Natural killer cell (primary cell): ENCODE data around the gene FXYD1. TPM values are rescaled to one million over a fixed set of nuclear protein-coding genes. Genes with fewer than 3 reads are reported as not detected.

Experiments used
- ATAC-seq, 3 donors: fragments of 150-1000 bp in 2 of 3; fragments of 200-7000 bp in 1 of 3; cut with Tn5 transposase; 1 replicate in 1 of 3; 2 replicates in 2 of 3; pipeline ENCODE4 v1.10.0; 2021; ENCODE audit warnings: mild to moderate bottlenecking in 2 of 3, moderate library complexity in 2 of 3
- DNase-seq, 2 donors: peaks; one replicate each; pipeline versions ENCODE4 v3.0.0 to v3.0.0-alpha.2; 2013 to 2021; ENCODE audit warnings: mixed read lengths in 1 of 2
- H3K27ac ChIP-seq: one replicate; pipeline ENCODE4 v1.5.1; 2013; ENCODE audit warnings: mild to moderate bottlenecking, low read length
- H3K27me3 ChIP-seq: one replicate; pipeline ENCODE4 v1.6.1; 2013; ENCODE audit warnings: low read length; ENCODE audit not compliant: control insufficient read depth, insufficient read depth
- H3K36me3 ChIP-seq: one replicate; pipeline ENCODE4 v1.6.1; 2013; ENCODE audit warnings: low read length; ENCODE audit not compliant: control insufficient read depth, insufficient read depth
- H3K4me1 ChIP-seq: one replicate; pipeline ENCODE4 v1.6.1; 2013; ENCODE audit warnings: low read length; ENCODE audit not compliant: control insufficient read depth, insufficient read depth
- H3K4me3 ChIP-seq: one replicate; pipeline ENCODE4 v1.5.1; 2013; ENCODE audit warnings: low read length
- H3K9me3 ChIP-seq: one replicate; pipeline ENCODE4 v1.6.1; 2013; ENCODE audit warnings: low read length; ENCODE audit not compliant: control insufficient read depth, insufficient read depth
- H3K27ac Mint-ChIP-seq, 2 donors: one replicate each; pipeline ENCODE4 v1.8.0; 2022; ENCODE audit warnings: mild to moderate bottlenecking in 2 of 2, mixed read lengths in 2 of 2, moderate library complexity in 1 of 2
- H3K27me3 Mint-ChIP-seq, 2 donors: one replicate each; pipeline ENCODE4 v1.8.0; 2022; ENCODE audit warnings: low read depth in 2 of 2, mixed read lengths in 2 of 2
- H3K36me3 Mint-ChIP-seq: one replicate; pipeline ENCODE4 v1.8.0; 2022; ENCODE audit warnings: mixed read lengths
- H3K4me1 Mint-ChIP-seq, 2 donors: one replicate each; pipeline ENCODE4 v1.8.0; 2022; ENCODE audit warnings: mixed read lengths in 2 of 2
- H3K4me3 Mint-ChIP-seq: one replicate; pipeline ENCODE4 v1.8.0; 2022; ENCODE audit warnings: mild to moderate bottlenecking, moderate library complexity, mixed read lengths
- H3K9me3 Mint-ChIP-seq, 2 donors: one replicate each; pipeline ENCODE4 v1.8.0; 2022; ENCODE audit warnings: mixed read lengths in 2 of 2
- WGBS: methylation state at CpG from one replicate; pipeline ENCODE4 v1.1.7; 2013; ENCODE audit warnings: missing lambda C conversion rate; ENCODE audit not compliant: insufficient coverage; 5-methylcytosine and 5-hydroxymethylcytosine counted together
- intact Hi-C: fragments of 100-400 bp; cut with micrococcal nuclease; formaldehyde crosslinking; loops from one replicate; pipeline ENCODE4 v1.14.2; 2022
- total RNA-seq, 4 donors: library from RNA; stranded (reverse); fragments of 120-200 nt in 1 of 4; gene quantifications; one replicate each; pipeline versions ENCODE4 v1.2.3 to v1.2.4, GENCODE V29; 2013 to 2022
- TF ChIP-seq, protein P1 (sequence below): fragments of 200-600 bp; IDR thresholded peaks from one replicate; pipeline ENCODE4 v1.8.0; 2022; ENCODE audit warnings: antibody characterized with exemption

FXYD1 gene
- total RNA-seq, 3 donors from 2014 or later (not counting 1 experiment from before 2014, with no cell fraction given): not detected

DNA sequence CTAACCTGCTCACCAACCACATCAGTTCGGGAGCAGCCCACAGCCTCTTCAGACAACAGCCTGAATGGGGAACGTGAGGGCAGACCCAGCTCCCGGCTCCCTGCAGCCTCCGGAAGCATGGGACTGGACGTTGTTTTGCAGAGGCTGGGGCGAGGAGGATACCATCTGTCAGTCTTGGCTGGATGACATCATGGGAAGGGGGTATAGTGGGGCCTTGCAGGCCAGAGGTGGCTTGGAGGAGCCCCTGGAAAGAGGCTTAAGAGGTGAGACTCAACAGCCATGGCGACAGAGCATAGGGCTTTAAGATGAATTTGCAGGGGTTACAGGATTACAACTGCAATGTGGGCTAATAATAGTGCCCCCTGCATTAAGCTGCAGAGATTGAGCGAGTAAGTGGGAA is 21.5 kb upstream of the FXYD1 start:
- H3K27ac Mint-ChIP-seq: no peak overlapping the region
- DNase-seq: no peak

DNA sequence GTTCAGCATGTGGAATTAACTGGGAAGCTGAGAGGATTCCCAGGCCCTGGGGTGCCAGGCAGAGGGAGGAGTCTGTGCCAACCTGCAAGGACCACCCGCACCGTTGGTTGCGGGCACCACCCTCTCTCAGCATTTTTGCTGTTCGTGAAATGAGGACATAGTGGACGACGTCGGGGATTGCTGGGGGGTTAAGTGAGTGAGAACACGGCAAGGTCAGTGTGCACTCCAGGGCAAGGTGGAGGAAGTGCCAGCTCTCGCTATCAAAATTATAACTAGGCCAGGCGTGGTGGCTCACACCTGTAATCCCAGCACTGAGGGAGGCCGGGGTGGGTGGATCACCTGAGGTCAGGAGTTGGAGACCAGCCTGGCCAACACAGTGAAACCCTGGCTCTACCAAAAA is 20.8 kb upstream of the FXYD1 start:
- peaks cover 5% of the 10 kb centered on the region for H3K27me3 ChIP-seq
- WGBS: 83% methylated on average over 11 of the region's 11 CpGs
- H3K36me3 Mint-ChIP-seq: no peaks in the 10 kb centered on the region
- no peak overlapping the region for H3K4me3 ChIP-seq
- no peaks in the 10 kb centered on the region for H3K36me3 ChIP-seq
- no peaks in the 10 kb centered on the region for H3K9me3 Mint-ChIP-seq
- no peak overlapping the region for H3K27ac ChIP-seq
- no peak overlapping the region for H3K4me3 Mint-ChIP-seq
- peaks cover 7% of the 10 kb centered on the region for H3K4me1 ChIP-seq
- TF ChIP-seq, protein P1, sequence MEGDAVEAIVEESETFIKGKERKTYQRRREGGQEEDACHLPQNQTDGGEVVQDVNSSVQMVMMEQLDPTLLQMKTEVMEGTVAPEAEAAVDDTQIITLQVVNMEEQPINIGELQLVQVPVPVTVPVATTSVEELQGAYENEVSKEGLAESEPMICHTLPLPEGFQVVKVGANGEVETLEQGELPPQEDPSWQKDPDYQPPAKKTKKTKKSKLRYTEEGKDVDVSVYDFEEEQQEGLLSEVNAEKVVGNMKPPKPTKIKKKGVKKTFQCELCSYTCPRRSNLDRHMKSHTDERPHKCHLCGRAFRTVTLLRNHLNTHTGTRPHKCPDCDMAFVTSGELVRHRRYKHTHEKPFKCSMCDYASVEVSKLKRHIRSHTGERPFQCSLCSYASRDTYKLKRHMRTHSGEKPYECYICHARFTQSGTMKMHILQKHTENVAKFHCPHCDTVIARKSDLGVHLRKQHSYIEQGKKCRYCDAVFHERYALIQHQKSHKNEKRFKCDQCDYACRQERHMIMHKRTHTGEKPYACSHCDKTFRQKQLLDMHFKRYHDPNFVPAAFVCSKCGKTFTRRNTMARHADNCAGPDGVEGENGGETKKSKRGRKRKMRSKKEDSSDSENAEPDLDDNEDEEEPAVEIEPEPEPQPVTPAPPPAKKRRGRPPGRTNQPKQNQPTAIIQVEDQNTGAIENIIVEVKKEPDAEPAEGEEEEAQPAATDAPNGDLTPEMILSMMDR: no peak
- ATAC-seq (no peak), DNase-seq (no peak)
- H3K4me1 Mint-ChIP-seq: peaks cover 6 to 8% of the 10 kb centered on the region in 2 donors
- no peak overlapping the region for H3K27ac Mint-ChIP-seq
- H3K27me3 Mint-ChIP-seq: no peaks in the 10 kb centered on the region
- intact Hi-C loops: no loop called here
- H3K9me3 ChIP-seq: no peaks in the 10 kb centered on the region

More for the DNA sequence above, 21.5 kb upstream of the FXYD1 start:
- no peak overlapping the region for H3K27ac ChIP-seq
- H3K27me3 ChIP-seq: peaks cover 5% of the 10 kb centered on the region
- Mint-ChIP-seq H3K27me3 (no peaks in the 10 kb centered on the region), H3K4me3 (no peak overlapping the region), H3K36me3 (no peaks in the 10 kb centered on the region), H3K4me1 (peaks cover 6 to 8% of the 10 kb centered on the region in 2 donors), H3K9me3 (no peaks in the 10 kb centered on the region)
- no peaks in the 10 kb centered on the region for H3K36me3 ChIP-seq
- peaks cover 7% of the 10 kb centered on the region for H3K4me1 ChIP-seq
- no peak for ATAC-seq
- no peaks in the 10 kb centered on the region for H3K9me3 ChIP-seq
- 84% methylated on average over 8 of the region's 8 CpGs for whole genome bisulfite sequencing
- TF ChIP-seq, protein P1: no peak
- no peak overlapping the region for H3K4me3 ChIP-seq
- intact Hi-C loops: no loop called here

DNA sequence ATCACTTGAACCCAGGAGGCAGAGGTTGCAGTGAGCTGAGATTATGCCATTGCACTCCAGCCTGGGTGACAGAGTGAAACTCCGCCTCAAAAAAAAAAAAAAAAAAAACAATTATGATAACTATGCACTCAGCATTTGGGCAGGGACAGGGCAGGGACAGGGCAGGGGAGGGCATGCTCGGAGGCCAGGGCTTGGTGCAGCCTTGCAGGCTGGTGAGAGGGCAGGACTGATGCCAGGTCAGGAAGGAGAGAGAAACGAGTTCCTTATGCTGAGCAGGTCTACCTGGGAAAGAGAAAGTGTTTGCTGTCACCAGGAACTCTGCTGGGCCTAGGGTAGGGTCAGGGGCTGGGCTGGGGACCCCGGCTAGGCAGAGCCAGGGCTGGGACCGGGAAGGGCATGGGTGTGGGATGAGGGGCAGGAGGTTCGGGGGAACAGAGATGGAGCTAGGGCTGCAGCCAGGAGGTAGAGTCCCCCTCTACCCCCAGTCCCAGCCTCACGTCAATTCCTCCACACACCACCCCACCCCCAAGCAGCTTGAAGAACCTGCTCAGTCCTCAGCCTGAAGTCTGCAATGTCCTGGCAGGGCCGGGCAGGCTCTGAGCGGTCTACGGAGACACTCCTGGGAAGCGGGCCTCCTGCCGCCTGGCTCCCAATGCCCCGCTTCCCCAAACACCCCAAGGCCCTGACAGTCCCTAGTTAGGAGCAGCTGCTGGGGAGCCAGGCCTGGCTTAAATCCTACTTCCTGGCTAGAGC is 20.2 kb upstream of the FXYD1 start:
- H3K4me1 Mint-ChIP-seq: peaks cover 6 to 8% of the 10 kb centered on the region in 2 donors
- TF ChIP-seq, protein P1: no peak
- Histone ChIP-seq H3K36me3 (no peaks in the 10 kb centered on the region), H3K27ac (no peak overlapping the region), H3K4me3 (no peak overlapping the region), H3K27me3 (peaks cover 5% of the 10 kb centered on the region), H3K9me3 (no peaks in the 10 kb centered on the region), H3K4me1 (peaks cover 7% of the 10 kb centered on the region)
- H3K27me3 Mint-ChIP-seq: no peaks in the 10 kb centered on the region
- no peaks in the 10 kb centered on the region for H3K36me3 Mint-ChIP-seq
- H3K9me3 Mint-ChIP-seq: no peaks in the 10 kb centered on the region
- 76% methylated on average over 12 of the region's 13 CpGs for WGBS
- no peak overlapping the region for H3K27ac Mint-ChIP-seq
- DNase-seq (no peak), ATAC-seq (no peak)
- intact Hi-C loops: no loop called here
- H3K4me3 Mint-ChIP-seq: no peak overlapping the region

DNA sequence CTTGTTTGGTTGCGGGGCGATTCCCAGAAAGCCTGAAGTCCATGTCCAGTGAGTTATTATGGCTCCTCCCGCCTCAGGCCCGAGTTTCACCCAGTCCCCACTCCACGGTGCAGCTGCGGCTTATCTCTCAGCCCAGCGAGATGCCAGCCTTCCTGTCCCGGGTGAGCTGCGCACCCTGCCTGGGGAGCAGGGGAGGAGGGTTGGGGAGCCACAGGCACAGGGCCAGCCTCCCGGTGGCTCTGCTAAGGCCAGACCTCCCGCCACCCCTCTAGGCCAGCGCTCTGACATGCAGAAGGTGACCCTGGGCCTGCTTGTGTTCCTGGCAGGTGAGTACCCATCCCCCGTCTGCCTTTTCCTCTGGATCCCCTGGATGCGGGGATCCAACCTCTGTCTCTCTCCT is 19.5 kb upstream of the FXYD1 start:
- Histone ChIP-seq H3K27me3 (peaks cover 5% of the 10 kb centered on the region), H3K27ac (no peak overlapping the region), H3K36me3 (no peaks in the 10 kb centered on the region), H3K4me3 (no peak overlapping the region), H3K4me1 (peaks cover 7% of the 10 kb centered on the region), H3K9me3 (no peaks in the 10 kb centered on the region)
- TF ChIP-seq, protein P1: no peak
- Mint-ChIP-seq H3K27ac (no peak overlapping the region), H3K27me3 (peaks cover 0 to 2% of the 10 kb centered on the region in 2 donors), H3K36me3 (no peaks in the 10 kb centered on the region), H3K9me3 (no peaks in the 10 kb centered on the region), H3K4me1 (peaks cover 9 to 12% of the 10 kb centered on the region in 2 donors), H3K4me3 (no peak overlapping the region)
- intact Hi-C loops: no loop called here
- 52% methylated on average over 14 of the region's 14 CpGs for WGBS
- ATAC-seq (no peak), DNase-seq (no peak)
